ENCODE data around the gene BTLA. TPM values are rescaled to one million over a fixed set of nuclear protein-coding genes. Genes with fewer than 3 reads are reported as not detected.

The BTLA gene
- total and polyA plus RNA-seq, 7 donors: 11.0 TPM; not detected in 6

- Histone ChIP-seq H3K27ac (no peak overlapping the region), H3K27me3 (no peaks in the 10 kb centered on the region), H3K36me3 (no peaks in the 10 kb centered on the region), H3K4me1 (no peaks in the 10 kb centered on the region), H3K4me3 (no peak overlapping the region), H3K9me3 (no peaks in the 10 kb centered on the region)
- TF ChIP-seq EP300 (IDR thresholded peaks at IDR 0.05) (no peak), POLR2A (IDR thresholded peaks at IDR 0.05) (no peak), POLR2AphosphoS5 (IDR thresholded peaks at IDR 0.05) (no peak)
- TF ChIP-seq, protein P1, sequence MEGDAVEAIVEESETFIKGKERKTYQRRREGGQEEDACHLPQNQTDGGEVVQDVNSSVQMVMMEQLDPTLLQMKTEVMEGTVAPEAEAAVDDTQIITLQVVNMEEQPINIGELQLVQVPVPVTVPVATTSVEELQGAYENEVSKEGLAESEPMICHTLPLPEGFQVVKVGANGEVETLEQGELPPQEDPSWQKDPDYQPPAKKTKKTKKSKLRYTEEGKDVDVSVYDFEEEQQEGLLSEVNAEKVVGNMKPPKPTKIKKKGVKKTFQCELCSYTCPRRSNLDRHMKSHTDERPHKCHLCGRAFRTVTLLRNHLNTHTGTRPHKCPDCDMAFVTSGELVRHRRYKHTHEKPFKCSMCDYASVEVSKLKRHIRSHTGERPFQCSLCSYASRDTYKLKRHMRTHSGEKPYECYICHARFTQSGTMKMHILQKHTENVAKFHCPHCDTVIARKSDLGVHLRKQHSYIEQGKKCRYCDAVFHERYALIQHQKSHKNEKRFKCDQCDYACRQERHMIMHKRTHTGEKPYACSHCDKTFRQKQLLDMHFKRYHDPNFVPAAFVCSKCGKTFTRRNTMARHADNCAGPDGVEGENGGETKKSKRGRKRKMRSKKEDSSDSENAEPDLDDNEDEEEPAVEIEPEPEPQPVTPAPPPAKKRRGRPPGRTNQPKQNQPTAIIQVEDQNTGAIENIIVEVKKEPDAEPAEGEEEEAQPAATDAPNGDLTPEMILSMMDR (IDR thresholded peaks at IDR 0.05): no peak
- intact Hi-C loops (cut with DNase I): no loop called here
- no peak for DNase-seq
Observed at GRCh38 chr3:112512320-112512719, 13.0 kb upstream of the BTLA start.

DNA sequence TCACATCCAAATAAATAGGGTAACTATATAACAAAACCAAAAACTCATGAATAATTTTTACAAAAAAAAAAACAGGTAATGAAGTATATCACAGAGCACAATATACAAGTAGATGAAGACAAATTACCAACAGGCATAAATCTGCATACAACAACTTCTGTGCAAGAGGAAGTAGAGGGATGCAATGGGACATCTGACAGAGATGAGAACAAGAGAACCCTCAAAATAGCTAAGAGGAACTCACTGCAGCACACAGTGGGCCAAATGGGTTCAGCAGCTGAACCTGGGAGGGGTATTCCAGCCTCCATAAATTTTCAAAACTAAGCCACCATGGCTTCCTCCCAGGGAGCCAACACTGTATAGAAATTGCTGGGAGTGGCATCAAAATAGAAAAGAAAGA lies 9.6 kb upstream of the BTLA start:
- intact Hi-C loops (cut with DNase I): no loop called here
- Histone ChIP-seq H3K36me3 (no peaks in the 10 kb centered on the region), H3K4me3 (no peak overlapping the region), H3K27ac (no peak overlapping the region), H3K4me1 (no peaks in the 10 kb centered on the region), H3K27me3 (no peaks in the 10 kb centered on the region), H3K9me3 (no peaks in the 10 kb centered on the region)
- DNase-seq: no peak
- no peak for TF ChIP-seq EP300 (IDR thresholded peaks at IDR 0.05)

GRCh38 chr3:112508261-112508660 lies 9.0 kb upstream of the BTLA start:
- 71 to 79% methylated on average over 2 of the region's 2 CpGs for WGBS, 2 donors
- Histone ChIP-seq H3K4me1 (no peaks in the 10 kb centered on the region), H3K27ac (no peak overlapping the region), H3K36me3 (no peaks in the 10 kb centered on the region), H3K27me3 (no peaks in the 10 kb centered on the region), H3K9me3 (no peaks in the 10 kb centered on the region), H3K4me3 (no peak overlapping the region)
- TF ChIP-seq POLR2AphosphoS5 (IDR thresholded peaks at IDR 0.05): no peak
- TF ChIP-seq, protein P1 (IDR thresholded peaks at IDR 0.05): no peak
- no peak for TF ChIP-seq POLR2A (IDR thresholded peaks at IDR 0.05)
- TF ChIP-seq EP300 (IDR thresholded peaks at IDR 0.05): no peak
- DNase-seq: no peak
- intact Hi-C loops (cut with DNase I): no loop called here

DNA sequence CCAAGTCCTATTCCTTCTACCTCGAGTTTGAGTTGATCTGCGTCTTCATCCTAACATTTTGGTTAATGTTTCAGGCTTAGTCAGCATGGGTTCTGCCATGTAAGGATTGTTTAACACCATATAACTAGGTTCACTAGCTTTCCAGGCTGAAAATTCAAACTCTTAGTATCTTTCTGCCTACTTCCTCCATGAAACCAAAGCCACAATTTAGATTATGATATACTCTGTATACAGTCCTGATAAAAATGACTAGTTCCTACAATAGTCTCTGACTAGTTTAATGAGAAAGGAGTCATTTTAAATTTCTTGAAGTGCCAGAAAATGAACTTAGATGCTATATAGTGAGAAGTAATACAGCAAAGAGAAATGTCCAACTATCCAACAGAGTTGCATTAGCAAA lies 6.6 kb upstream of the BTLA start:
- H3K4me1 ChIP-seq: no peaks in the 10 kb centered on the region

DNA sequence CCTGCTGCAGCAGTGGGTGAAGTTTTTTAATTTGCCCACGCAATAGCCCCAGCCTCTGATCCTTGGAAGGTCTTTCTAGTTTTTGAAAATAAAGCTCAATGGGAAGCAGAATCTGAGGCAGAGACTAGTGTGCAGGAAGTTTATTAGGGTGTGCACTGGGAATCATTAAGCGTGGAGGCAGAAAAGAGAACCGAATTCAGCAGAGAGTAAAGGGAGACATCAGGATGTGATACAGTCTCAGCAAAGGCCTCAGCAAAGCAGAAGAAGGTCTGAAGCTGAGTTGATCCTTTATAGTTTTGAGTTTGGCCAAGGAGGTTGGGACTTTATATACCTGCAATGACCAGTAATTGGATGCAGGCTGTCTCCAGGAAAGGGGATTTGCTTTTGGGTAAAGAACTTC lies 4.9 kb upstream of the BTLA start:
- no peak for DNase-seq
- TF ChIP-seq POLR2A (IDR thresholded peaks at IDR 0.05) (no peak), POLR2AphosphoS5 (IDR thresholded peaks at IDR 0.05) (no peak), EP300 (IDR thresholded peaks at IDR 0.05) (no peak)
- TF ChIP-seq, protein P1 (IDR thresholded peaks at IDR 0.05): no peak
- intact Hi-C loops (cut with DNase I): no loop called here
- Histone ChIP-seq H3K36me3 (no peaks in the 10 kb centered on the region), H3K4me3 (no peak overlapping the region), H3K27ac (no peak overlapping the region), H3K9me3 (no peaks in the 10 kb centered on the region), H3K27me3 (no peaks in the 10 kb centered on the region), H3K4me1 (no peaks in the 10 kb centered on the region)
- 75 to 90% methylated on average over 3 of the region's 3 CpGs for WGBS, 2 donors

More for the DNA sequence above, 6.6 kb upstream of the BTLA start:
- TF ChIP-seq, protein P1 (IDR thresholded peaks at IDR 0.05): no peak
- TF ChIP-seq POLR2A (IDR thresholded peaks at IDR 0.05) (no peak), EP300 (IDR thresholded peaks at IDR 0.05) (no peak), POLR2AphosphoS5 (IDR thresholded peaks at IDR 0.05) (no peak)
- 25 to 30% methylated on average over 2 of the region's 2 CpGs for WGBS, 2 donors
- H3K27ac ChIP-seq: no peak overlapping the region
- DNase-seq: no peak
- no peaks in the 10 kb centered on the region for H3K27me3 ChIP-seq
- H3K4me3 ChIP-seq: no peak overlapping the region
- H3K9me3 ChIP-seq: no peaks in the 10 kb centered on the region
- no peaks in the 10 kb centered on the region for H3K36me3 ChIP-seq
- intact Hi-C loops (cut with DNase I): no loop called here
